H1 (cell line): ENCODE data around the gene KCNT1. TPM values are rescaled to one million over a fixed set of nuclear protein-coding genes. Genes with fewer than 3 reads are reported as not detected.

ENCODE experiments used
- ASH2L ChIP-seq: fragments of 200-600, 300-600 bp; sonication (generic); IDR thresholded peaks from one replicate; pipeline ENCODE4 v1.7.1; 2017; ENCODE audit warnings: low read length
- CEBPB ChIP-seq: IDR thresholded peaks from 2 replicates; pipeline ENCODE4 v1.6.1; 2012; ENCODE audit warnings: low read depth, low read length
- KDM4A ChIP-seq: IDR thresholded peaks from one replicate; pipeline ENCODE4 v1.7.1; 2012; ENCODE audit warnings: low read depth, mild to moderate bottlenecking, moderate library complexity, low read length, inconsistent platforms; ENCODE audit not compliant: severe bottlenecking
- MAFK ChIP-seq: IDR thresholded peaks from 2 replicates; pipeline ENCODE4 v1.6.1; 2012; ENCODE audit warnings: low read depth, mild to moderate bottlenecking, improper control_type of control experiment, low read length
- POLR2A ChIP-seq, 2 experiments: IDR thresholded peaks; 1 replicate in 1 of 2; 2 replicates in 1 of 2; pipeline ENCODE4 v1.6.1; 2011; ENCODE audit warnings: low read depth in 2 of 2, low read length in 2 of 2, mild to moderate bottlenecking in 2 of 2; ENCODE audit errors: control extremely low read depth in 1 of 2
- POLR2AphosphoS5 ChIP-seq: IDR thresholded peaks from 2 replicates; pipeline ENCODE4 v1.6.1; 2011; ENCODE audit warnings: low read depth, low read length
- RXRA ChIP-seq: IDR thresholded peaks from 2 replicates; pipeline ENCODE4 v1.6.1; 2011; ENCODE audit warnings: low read depth, mild to moderate bottlenecking, low read length, moderate library complexity; ENCODE audit not compliant: insufficient read depth
- SIX5 ChIP-seq: IDR thresholded peaks from 2 replicates; pipeline ENCODE4 v1.6.1; 2011; ENCODE audit warnings: mild to moderate bottlenecking, low read depth, low read length
- SP4 ChIP-seq: IDR thresholded peaks from 2 replicates; pipeline ENCODE4 v1.6.1; 2012; ENCODE audit warnings: low read length, inconsistent platforms
- polyA plus RNA-seq, 7 experiments: library from polyadenylated mRNA; depleted of rRNA in 3 of 7; stranded (reverse) in 5 of 7; unstranded in 2 of 7; fragments of >200 nt in 5 of 7; fragments of 200-250 nt in 2 of 7; gene quantifications; 1 replicate in 5 of 7; 2 replicates in 1 of 7; 4 replicates in 1 of 7; pipeline versions ENCODE4 v1.2.1 to v1.2.3, GENCODE V29; 2011 to 2013; ENCODE audit warnings: missing spikeins in 2 of 7, mixed read lengths in 2 of 7
- total RNA-seq: library from RNA; stranded (reverse); fragmentation: NEBNext Ultra II Directional; extraction: Animal tissue kit (Norgen Biotek cat#: 25700); gene quantifications from 2 replicates; pipeline ENCODE4 v1.2.1, GENCODE V29; 2021
- TF ChIP-seq, protein P1 (sequence below): IDR thresholded peaks from 2 replicates; pipeline ENCODE4 v1.6.1; 2012; ENCODE audit warnings: inconsistent platforms

Gene KCNT1
- total and polyA plus RNA-seq, 2 of the 8 experiments (the other 6 are each of a cell fraction or from before 2014, with no cell fraction given) = 0.13 to 0.20 TPM

GRCh38 chr9:135763716-135764446 is 61.9 kb downstream of the KCNT1 start (continued):
- TF ChIP-seq RXRA (no peak), POLR2A (IDR thresholded peaks at IDR 0.05; ENCODE audit: control extremely low read depth in 1 of 2, low read depth in 2 of 2, low read length in 2 of 2) (no peak), CEBPB (no peak), MAFK (no peak), POLR2AphosphoS5 (no peak), SP4 (no peak), SIX5 (no peak), KDM4A (no peak), ASH2L (no peak)
- TF ChIP-seq, protein P1, sequence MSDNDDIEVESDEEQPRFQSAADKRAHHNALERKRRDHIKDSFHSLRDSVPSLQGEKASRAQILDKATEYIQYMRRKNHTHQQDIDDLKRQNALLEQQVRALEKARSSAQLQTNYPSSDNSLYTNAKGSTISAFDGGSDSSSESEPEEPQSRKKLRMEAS = no peak
